Caco-2 (cell line): ENCODE measurements around the gene TKTL2. TPM values are rescaled to one million over a fixed set of nuclear protein-coding genes. Genes with fewer than 3 reads are reported as not detected.
"Not testable (repeated sequence)": the region's sequence is repeated elsewhere in the genome, so short reads cannot be mapped to it uniquely, and the experiment has no call there.

Experiments
- BruUV-seq: library from RNA; stranded (reverse); fragments of 400-500 nt; replicated peaks from 2 replicates; lab custom pipeline; 2021; lab: Mats Ljungman, UMichigan
- CTCF ChIA-PET: fragments of 300-600 bp; sonication (Branson Sonifier 250); formaldehyde crosslinking; loops from one replicate; lab custom pipeline; 2022; ENCODE audit warnings: antibody characterized with exemption; lab: Charles Lee
- POLR2A ChIA-PET: fragments of 300-600 bp; sonication (Branson Sonifier 250); formaldehyde crosslinking; loops from one replicate; lab custom pipeline; 2022; ENCODE audit warnings: antibody characterized with exemption; lab: Charles Lee
- DNase-seq, 2 experiments: peaks; one replicate each; pipeline versions ENCODE4 v3.0.0 to v3.0.0-alpha.2; 2020 to 2022
- H3K27me3 ChIP-seq: replicated peaks from 2 replicates; pipeline ENCODE4 v1.6.0; 2011; ENCODE audit warnings: low read length; ENCODE audit not compliant: control insufficient read depth, insufficient read depth
- H3K36me3 ChIP-seq: 2 replicates; pipeline ENCODE4 v1.5.1; 2011; ENCODE audit warnings: low read length; ENCODE audit not compliant: control insufficient read depth, insufficient read depth
- H3K4me1 ChIP-seq: fragments of 250-450 bp; sonication (Bioruptor Pico); 2 replicates; pipeline ENCODE4 v1.5.1; 2020; ENCODE audit warnings: mild to moderate bottlenecking
- H3K4me3 ChIP-seq: 2 replicates; pipeline ENCODE4 v1.5.1; 2011; ENCODE audit warnings: low read depth, mild to moderate bottlenecking, control low read depth, low read length
- H3K9me3 ChIP-seq: fragments of 250-450 bp; sonication (Bioruptor Pico); 2 replicates; pipeline ENCODE4 v1.5.1; 2020; ENCODE audit warnings: mild to moderate bottlenecking, moderate library complexity
- H3K27ac Mint-ChIP-seq: one replicate; pipeline ENCODE4 v1.8.0; 2022; ENCODE audit warnings: mixed read lengths; ENCODE audit not compliant: unreplicated experiment
- H3K27me3 Mint-ChIP-seq: one replicate; pipeline ENCODE4 v1.8.0; 2022; ENCODE audit warnings: mixed read lengths; ENCODE audit not compliant: insufficient read depth, unreplicated experiment
- H3K36me3 Mint-ChIP-seq: one replicate; pipeline ENCODE4 v1.8.0; 2022; ENCODE audit warnings: mild to moderate bottlenecking, mixed read lengths; ENCODE audit not compliant: insufficient read depth, unreplicated experiment
- H3K4me1 Mint-ChIP-seq: one replicate; pipeline ENCODE4 v1.8.0; 2022; ENCODE audit warnings: low read depth, mixed read lengths; ENCODE audit not compliant: unreplicated experiment
- H3K4me3 Mint-ChIP-seq: one replicate; pipeline ENCODE4 v1.8.0; 2022; ENCODE audit warnings: mild to moderate bottlenecking, moderate library complexity, mixed read lengths; ENCODE audit not compliant: unreplicated experiment
- H3K9me3 Mint-ChIP-seq: one replicate; pipeline ENCODE4 v1.8.0; 2022; ENCODE audit warnings: mixed read lengths; ENCODE audit not compliant: unreplicated experiment
- intact Hi-C: fragments of 100-400 bp; cut with micrococcal nuclease; formaldehyde crosslinking; loops from one replicate; pipeline ENCODE4 v1.10.0; 2022; ENCODE audit not compliant: unreplicated experiment
- total RNA-seq: library from RNA; stranded (reverse); gene quantifications from 2 replicates; pipeline ENCODE4 v1.2.3, GENCODE V29; 2022
- TF ChIP-seq, protein P1 (sequence below), 2 experiments: fragments of 200-600 bp in 1 of 2; IDR thresholded peaks; 1 replicate in 1 of 2; 2 replicates in 1 of 2; pipeline versions ENCODE4 v1.5.1 to v1.8.0; 2011 to 2022; ENCODE audit warnings: antibody characterized with exemption in 1 of 2, control low read depth in 1 of 2, inconsistent platforms in 1 of 2, low read depth in 1 of 2, low read length in 1 of 2, mild to moderate bottlenecking in 1 of 2, moderate library complexity in 1 of 2; ENCODE audit not compliant: insufficient read depth in 1 of 2, severe bottlenecking in 1 of 2, unreplicated experiment in 1 of 2

The TKTL2 gene
- total RNA-seq, 1 experiment from 2014 or later: not detected

DNA sequence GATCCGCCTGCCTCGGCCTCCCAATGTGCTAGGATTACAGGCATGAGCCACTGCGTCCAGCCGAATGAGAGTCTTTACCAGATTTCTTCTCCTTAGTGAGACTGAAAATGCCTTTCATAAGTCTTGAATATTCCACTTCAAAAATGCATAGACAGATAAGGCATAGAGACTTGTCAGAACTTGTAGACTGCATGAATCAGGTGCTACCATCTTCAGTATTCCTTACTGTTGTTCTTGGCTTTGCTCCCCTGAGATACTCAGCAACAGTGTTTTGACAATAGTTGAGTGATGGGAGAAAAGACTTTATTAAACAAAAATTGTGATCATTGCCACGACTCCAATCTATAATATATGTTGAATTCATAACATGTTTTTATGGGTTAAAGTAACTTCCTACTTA is 11.0 kb downstream of the TKTL2 start:
- Mint-ChIP-seq H3K36me3 (no peaks in the 10 kb centered on the region), H3K9me3 (no peaks in the 10 kb centered on the region), H3K27me3 (peaks cover 8% of the 10 kb centered on the region), H3K27ac (no peak overlapping the region), H3K4me3 (no peak overlapping the region), H3K4me1 (no peaks in the 10 kb centered on the region)
- CTCF ChIA-PET: no interaction called here
- DNase-seq: no peak
- Histone ChIP-seq H3K27me3 (no peaks in the 10 kb centered on the region), H3K9me3 (no peaks in the 10 kb centered on the region), H3K4me1 (no peaks in the 10 kb centered on the region), H3K36me3 (no peaks in the 10 kb centered on the region), H3K4me3 (no peak overlapping the region)
- intact Hi-C loops: no loop called here
- POLR2A ChIA-PET: no interaction called here
- TF ChIP-seq, protein P1, sequence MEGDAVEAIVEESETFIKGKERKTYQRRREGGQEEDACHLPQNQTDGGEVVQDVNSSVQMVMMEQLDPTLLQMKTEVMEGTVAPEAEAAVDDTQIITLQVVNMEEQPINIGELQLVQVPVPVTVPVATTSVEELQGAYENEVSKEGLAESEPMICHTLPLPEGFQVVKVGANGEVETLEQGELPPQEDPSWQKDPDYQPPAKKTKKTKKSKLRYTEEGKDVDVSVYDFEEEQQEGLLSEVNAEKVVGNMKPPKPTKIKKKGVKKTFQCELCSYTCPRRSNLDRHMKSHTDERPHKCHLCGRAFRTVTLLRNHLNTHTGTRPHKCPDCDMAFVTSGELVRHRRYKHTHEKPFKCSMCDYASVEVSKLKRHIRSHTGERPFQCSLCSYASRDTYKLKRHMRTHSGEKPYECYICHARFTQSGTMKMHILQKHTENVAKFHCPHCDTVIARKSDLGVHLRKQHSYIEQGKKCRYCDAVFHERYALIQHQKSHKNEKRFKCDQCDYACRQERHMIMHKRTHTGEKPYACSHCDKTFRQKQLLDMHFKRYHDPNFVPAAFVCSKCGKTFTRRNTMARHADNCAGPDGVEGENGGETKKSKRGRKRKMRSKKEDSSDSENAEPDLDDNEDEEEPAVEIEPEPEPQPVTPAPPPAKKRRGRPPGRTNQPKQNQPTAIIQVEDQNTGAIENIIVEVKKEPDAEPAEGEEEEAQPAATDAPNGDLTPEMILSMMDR (IDR thresholded peaks at IDR 0.05; ENCODE audit: insufficient read depth in 1 of 2, low read depth in 1 of 2, low read length in 1 of 2, severe bottlenecking in 1 of 2, unreplicated experiment in 1 of 2): no peak
- BruUV-seq: no TSS peak

DNA sequence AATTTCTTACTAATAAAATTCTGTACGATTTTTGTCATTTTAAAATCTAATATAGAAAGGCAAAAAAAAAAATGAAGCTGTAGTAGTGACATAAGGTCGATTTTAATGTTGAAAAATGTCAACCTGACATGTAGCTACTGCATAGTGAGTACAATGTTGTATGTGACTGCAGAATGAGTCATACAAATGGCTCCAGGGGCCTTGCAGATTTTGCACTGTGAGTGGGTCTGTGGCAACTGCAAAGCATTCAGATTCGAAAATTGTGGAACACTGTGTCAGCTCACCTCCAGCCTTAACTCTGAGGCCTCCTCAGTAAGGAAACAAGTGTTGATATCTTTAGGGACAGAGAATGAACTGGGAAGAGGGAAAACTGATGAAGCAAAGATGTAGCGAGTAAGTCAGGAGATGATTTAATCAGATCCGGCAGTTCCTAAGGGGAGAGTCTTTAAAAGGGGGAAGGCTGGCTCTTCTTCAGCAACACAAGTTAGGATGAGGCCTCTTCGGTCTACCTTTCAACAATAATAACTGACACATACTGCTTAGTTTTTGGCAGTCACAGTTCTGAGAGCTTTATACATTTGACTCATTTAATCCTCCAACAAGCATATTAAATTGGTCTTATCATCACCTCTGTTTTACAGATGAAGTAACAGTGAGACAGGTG is 24.9 kb downstream of the TKTL2 start:
- H3K27me3 Mint-ChIP-seq: peaks cover 3% of the 10 kb centered on the region
- no peak for DNase-seq
- Histone ChIP-seq H3K36me3 (no peaks in the 10 kb centered on the region), H3K27me3 (no peaks in the 10 kb centered on the region), H3K9me3 (no peaks in the 10 kb centered on the region), H3K4me1 (no peaks in the 10 kb centered on the region), H3K4me3 (no peak overlapping the region)
- H3K9me3 Mint-ChIP-seq: no peaks in the 10 kb centered on the region
- no peak overlapping the region for H3K4me3 Mint-ChIP-seq
- intact Hi-C loops: no loop called here
- CTCF ChIA-PET: no interaction called here
- POLR2A ChIA-PET: no interaction called here
- TF ChIP-seq, protein P1 (IDR thresholded peaks at IDR 0.05; ENCODE audit: insufficient read depth in 1 of 2, low read depth in 1 of 2, low read length in 1 of 2, severe bottlenecking in 1 of 2, unreplicated experiment in 1 of 2): no peak
- H3K36me3 Mint-ChIP-seq: no peaks in the 10 kb centered on the region
- no peak overlapping the region for H3K27ac Mint-ChIP-seq
- H3K4me1 Mint-ChIP-seq: no peaks in the 10 kb centered on the region
- BruUV-seq: no TSS peak

DNA sequence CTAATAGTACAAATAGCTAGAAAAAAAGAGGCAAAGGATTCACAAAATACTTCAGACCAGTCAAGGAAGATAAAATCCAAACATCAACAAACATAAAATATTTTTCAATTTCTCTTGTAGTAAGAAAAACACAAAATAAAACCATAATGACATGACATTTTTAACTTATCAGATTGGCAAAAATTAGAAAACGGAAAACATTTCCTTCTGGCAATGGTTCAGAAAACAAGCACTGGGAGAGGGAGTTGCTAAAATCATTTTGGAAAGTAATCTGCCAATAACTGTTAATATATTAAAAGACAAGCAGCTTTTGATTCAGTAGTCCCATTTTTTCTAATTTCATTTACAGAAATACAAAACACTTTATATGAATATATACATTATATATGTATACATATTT is 26.1 kb downstream of the TKTL2 start:
- CTCF ChIA-PET: no interaction called here
- BruUV-seq: no TSS peak
- TF ChIP-seq, protein P1 (IDR thresholded peaks at IDR 0.05; ENCODE audit: insufficient read depth in 1 of 2, low read depth in 1 of 2, low read length in 1 of 2, severe bottlenecking in 1 of 2, unreplicated experiment in 1 of 2): no peak

DNA sequence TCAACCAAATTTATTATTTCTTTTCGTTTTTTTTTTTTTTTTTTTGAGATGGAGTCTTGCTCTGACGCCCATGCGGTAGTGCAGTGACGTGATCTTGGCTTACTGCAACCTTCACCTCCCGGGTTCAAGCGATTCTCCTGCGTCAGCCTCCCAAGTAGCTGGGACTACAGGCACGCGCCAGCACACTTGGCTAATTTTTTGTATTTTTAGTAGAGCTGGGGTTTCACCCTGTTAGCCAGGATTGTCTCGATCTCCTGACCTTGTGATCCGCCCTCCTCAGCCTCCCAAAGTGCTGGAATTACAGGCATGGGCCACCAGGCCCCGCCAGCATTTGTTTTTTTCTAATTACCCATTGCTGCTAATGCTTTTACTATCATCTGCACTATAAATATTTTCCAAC is 26.5 kb downstream of the TKTL2 start:
- H3K27me3 ChIP-seq, H3K27ac Mint-ChIP-seq, H3K27me3 Mint-ChIP-seq, intact Hi-C loops, H3K9me3 Mint-ChIP-seq, H3K36me3 ChIP-seq, H3K36me3 Mint-ChIP-seq, CTCF ChIA-PET, H3K4me1 ChIP-seq, H3K4me3 ChIP-seq, H3K4me3 Mint-ChIP-seq, DNase-seq, POLR2A ChIA-PET, BruUV-seq, H3K4me1 Mint-ChIP-seq, H3K9me3 ChIP-seq: not testable (repeated sequence)

More for the DNA sequence above, 26.1 kb downstream of the TKTL2 start:
- Mint-ChIP-seq H3K27ac (no peak overlapping the region), H3K4me1 (no peaks in the 10 kb centered on the region), H3K9me3 (no peaks in the 10 kb centered on the region), H3K36me3 (no peaks in the 10 kb centered on the region), H3K27me3 (peaks cover 7% of the 10 kb centered on the region), H3K4me3 (no peak overlapping the region)
- Histone ChIP-seq H3K4me3 (no peak overlapping the region), H3K9me3 (no peaks in the 10 kb centered on the region), H3K36me3 (no peaks in the 10 kb centered on the region), H3K27me3 (no peaks in the 10 kb centered on the region), H3K4me1 (no peaks in the 10 kb centered on the region)
- intact Hi-C loops: no loop called here
- POLR2A ChIA-PET: no interaction called here
- no peak for DNase-seq
